Measurements from ENCODE around the gene DGKB. TPM values are rescaled to one million over a fixed set of nuclear protein-coding genes. Genes with fewer than 3 reads are reported as not detected.

Gene DGKB
- total RNA-seq, 2 donors from 2014 or later, result 0.52 TPM; not detected in 1

DNA sequence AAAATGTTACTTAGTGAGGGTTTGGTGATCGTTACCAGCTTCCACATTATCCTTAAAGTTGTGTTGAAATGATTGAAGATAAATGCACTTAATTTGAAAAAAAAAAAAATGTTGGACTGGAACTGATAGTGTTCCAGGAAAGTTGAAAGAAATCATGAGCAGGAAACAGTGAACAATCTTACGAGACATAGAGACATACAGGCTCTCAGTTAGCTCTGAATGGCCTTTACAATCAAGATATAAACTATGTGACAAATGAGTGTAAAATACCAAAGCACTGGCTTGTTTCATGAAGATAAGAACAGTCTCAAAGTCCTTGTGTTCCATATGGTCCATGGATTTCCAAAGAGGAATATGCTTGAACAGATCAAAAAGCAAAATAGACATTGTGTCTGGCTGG lies 483.0 kb downstream of the DGKB start:
- H3K27me3 ChIP-seq, result no peaks in the 10 kb centered on the region
- ATAC-seq (no peak), DNase-seq (no peak)
- no peaks in the 10 kb centered on the region for H3K36me3 ChIP-seq (replicated peaks in 1 of 2; ENCODE audit: insufficient read depth in 1 of 2, low read depth in 2 of 2)
- 14 to 18% methylated on average over 2 of the region's 2 CpGs for WGBS, 2 donors
- TF ChIP-seq POLR2A (IDR thresholded peaks at IDR 0.05), result no peak
- TF ChIP-seq, protein P1, sequence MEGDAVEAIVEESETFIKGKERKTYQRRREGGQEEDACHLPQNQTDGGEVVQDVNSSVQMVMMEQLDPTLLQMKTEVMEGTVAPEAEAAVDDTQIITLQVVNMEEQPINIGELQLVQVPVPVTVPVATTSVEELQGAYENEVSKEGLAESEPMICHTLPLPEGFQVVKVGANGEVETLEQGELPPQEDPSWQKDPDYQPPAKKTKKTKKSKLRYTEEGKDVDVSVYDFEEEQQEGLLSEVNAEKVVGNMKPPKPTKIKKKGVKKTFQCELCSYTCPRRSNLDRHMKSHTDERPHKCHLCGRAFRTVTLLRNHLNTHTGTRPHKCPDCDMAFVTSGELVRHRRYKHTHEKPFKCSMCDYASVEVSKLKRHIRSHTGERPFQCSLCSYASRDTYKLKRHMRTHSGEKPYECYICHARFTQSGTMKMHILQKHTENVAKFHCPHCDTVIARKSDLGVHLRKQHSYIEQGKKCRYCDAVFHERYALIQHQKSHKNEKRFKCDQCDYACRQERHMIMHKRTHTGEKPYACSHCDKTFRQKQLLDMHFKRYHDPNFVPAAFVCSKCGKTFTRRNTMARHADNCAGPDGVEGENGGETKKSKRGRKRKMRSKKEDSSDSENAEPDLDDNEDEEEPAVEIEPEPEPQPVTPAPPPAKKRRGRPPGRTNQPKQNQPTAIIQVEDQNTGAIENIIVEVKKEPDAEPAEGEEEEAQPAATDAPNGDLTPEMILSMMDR (IDR thresholded peaks at IDR 0.05), result no peak
- no peak overlapping the region for H3K4me3 ChIP-seq
- no peaks in the 10 kb centered on the region for H3K4me1 ChIP-seq
- intact Hi-C loops (cut with DNase I), result no loop called here
- H3K27ac ChIP-seq, result no peak overlapping the region
- H3K9me3 ChIP-seq, result no peaks in the 10 kb centered on the region

DNA sequence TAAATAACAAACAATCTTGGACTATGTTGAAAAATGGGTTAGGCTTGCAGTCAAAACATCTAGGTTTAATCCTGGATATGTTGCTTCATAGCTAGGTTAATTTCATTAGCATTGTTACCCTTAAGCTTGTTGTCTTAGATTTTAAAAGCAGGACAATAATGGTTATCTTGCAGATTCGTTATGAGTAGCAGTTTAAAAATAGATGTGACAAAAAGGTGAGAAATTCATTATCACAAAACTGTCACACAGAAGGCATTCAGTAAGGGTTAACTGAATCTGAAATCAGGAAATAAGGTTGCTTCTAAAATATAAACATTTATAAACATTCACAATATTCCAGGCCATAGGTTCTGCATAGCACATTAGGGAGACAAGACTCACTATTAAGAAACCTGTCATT lies 483.9 kb downstream of the DGKB start:
- 42 to 44% methylated on average over 1 of the region's 1 CpG for WGBS, 2 donors
- no peaks in the 10 kb centered on the region for H3K4me1 ChIP-seq
- TF ChIP-seq, protein P1 (IDR thresholded peaks at IDR 0.05), result no peak
- no peak for TF ChIP-seq POLR2A (IDR thresholded peaks at IDR 0.05)
- ATAC-seq (no peak), DNase-seq (no peak)
- intact Hi-C loops (cut with DNase I), result no loop called here
- H3K4me3 ChIP-seq, result no peak overlapping the region
- no peaks in the 10 kb centered on the region for H3K27me3 ChIP-seq
- H3K9me3 ChIP-seq, result no peaks in the 10 kb centered on the region
- no peak overlapping the region for H3K27ac ChIP-seq
- H3K36me3 ChIP-seq (replicated peaks in 1 of 2; ENCODE audit: insufficient read depth in 1 of 2, low read depth in 2 of 2), result no peaks in the 10 kb centered on the region

DNA sequence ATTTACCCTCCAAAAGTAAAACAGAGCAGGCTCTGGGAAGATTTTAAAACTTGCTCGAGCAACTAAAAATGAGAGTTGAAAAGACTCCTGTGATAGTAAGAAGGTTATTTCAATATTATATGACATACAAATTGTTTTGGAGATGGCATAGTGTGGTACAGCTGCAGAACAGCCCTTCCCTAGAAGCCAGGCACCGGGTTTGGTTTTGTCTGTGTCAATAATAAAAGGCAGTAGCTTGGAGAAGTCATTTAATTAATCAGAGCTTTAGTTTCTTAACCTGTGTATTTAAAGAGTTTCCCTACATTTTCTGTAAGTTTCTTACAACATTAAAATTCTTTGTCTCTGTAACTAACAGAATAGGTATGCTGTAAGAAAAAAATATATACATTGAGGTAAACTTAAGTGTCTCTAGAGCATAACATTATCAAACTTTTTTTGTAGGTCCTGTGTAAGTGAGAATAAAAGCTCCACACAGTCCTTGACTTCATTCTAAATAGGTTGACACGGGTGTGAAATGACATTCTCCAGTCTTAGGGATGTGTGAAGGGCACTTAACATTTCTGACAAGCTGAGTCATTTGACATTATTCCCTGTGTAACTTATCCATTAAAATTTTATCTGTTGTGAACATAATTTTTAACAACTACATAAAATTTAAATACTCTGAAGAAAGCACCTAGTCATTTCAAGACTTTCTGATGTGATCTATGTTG lies 488.1 kb downstream of the DGKB start:
- ATAC-seq, result no peak
- H3K27ac ChIP-seq, result no peak overlapping the region
- H3K4me3 ChIP-seq, result no peak overlapping the region
- H3K36me3 ChIP-seq (replicated peaks in 1 of 2; ENCODE audit: insufficient read depth in 1 of 2, low read depth in 2 of 2), result no peaks in the 10 kb centered on the region
- no peaks in the 10 kb centered on the region for H3K9me3 ChIP-seq
- H3K4me1 ChIP-seq, result no peaks in the 10 kb centered on the region
- 60 to 61% methylated on average over 3 of the region's 3 CpGs for WGBS, 2 donors
- intact Hi-C loops (cut with DNase I), result no loop called here
- no peak for DNase-seq
- no peaks in the 10 kb centered on the region for H3K27me3 ChIP-seq
- TF ChIP-seq, protein P1 (IDR thresholded peaks at IDR 0.05), result no peak
- TF ChIP-seq POLR2A (IDR thresholded peaks at IDR 0.05), result no peak

DNA sequence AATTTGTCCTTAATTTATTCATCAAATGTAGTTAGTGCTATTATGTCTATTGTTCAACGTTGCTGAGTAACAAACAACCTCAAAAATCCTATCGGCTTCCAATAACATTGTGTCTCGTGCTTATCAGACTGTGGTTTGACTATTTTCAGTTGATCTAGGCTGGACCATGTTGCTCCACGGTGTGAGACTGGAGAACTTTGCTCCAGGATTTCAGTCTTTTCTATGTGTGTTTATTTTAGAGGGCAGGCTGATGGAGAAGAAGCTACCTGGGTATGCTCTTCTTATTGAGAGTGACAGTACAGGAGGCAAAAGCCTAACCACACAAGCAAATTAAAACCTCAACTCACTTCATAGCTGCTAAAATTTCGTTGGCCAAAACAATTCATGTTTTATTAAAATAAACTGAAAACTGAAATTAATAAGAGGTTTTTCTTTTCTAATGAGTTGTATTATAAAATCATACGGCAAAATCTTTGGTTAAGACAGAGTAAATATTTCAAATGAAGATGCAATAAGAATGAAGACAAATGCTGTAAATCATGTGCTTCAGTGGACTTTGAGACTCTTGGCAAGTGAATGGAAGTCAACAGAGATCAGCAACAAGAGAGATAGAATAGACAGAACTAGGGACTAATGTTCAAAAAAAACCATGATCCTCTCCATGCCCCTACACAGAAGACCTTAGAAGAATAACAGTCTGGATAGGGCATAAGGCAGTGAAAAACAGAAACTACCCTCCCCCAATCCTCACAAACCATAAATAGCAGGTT lies 495.1 kb downstream of the DGKB start:
- WGBS, 2 donors, result 49 to 57% methylated on average over 6 of the region's 6 CpGs
- H3K4me1 ChIP-seq, result no peaks in the 10 kb centered on the region
- no peak for DNase-seq
- intact Hi-C loops (cut with DNase I), result no loop called here
- no peaks in the 10 kb centered on the region for H3K9me3 ChIP-seq
- H3K27ac ChIP-seq, result no peak overlapping the region
- TF ChIP-seq, protein P1 (IDR thresholded peaks at IDR 0.05), result no peak
- TF ChIP-seq POLR2A (IDR thresholded peaks at IDR 0.05), result no peak
- ATAC-seq, result no peak
- H3K27me3 ChIP-seq, result no peaks in the 10 kb centered on the region
- no peak overlapping the region for H3K4me3 ChIP-seq
- H3K36me3 ChIP-seq (replicated peaks in 1 of 2; ENCODE audit: insufficient read depth in 1 of 2, low read depth in 2 of 2), result no peaks in the 10 kb centered on the region

Measured in body of pancreas (tissue), 4 donors.